Uterus (tissue), 2 donors: ENCODE measurements around the gene UGT1A10.

Source experiments
- CTCF ChIP-seq, 4 experiments: fragments of 200-600 bp in 2 of 4; fragments of 450-650 bp in 2 of 4; sonication (generic) in 2 of 4; IDR thresholded peaks; one replicate each; pipeline ENCODE4 v1.5.1; 2016 to 2019; ENCODE audit warnings: antibody characterized with exemption in 4 of 4, mild to moderate bottlenecking in 2 of 4, moderate library complexity in 1 of 4
- POLR2A ChIP-seq, 2 donors: fragments of 450-650 bp; IDR thresholded peaks; one replicate each; pipeline ENCODE4 v1.6.1; 2016; ENCODE audit warnings: antibody characterized with exemption in 2 of 2, mild to moderate bottlenecking in 1 of 2, moderate library complexity in 1 of 2

- TF ChIP-seq CTCF (IDR thresholded peaks at IDR 0.05) (no peak), POLR2A (IDR thresholded peaks at IDR 0.05) (no peak)
Measured at GRCh38 chr2:233794128-233794658, 157.9 kb downstream of the UGT1A10 start.
